T-helper 1 cell treated with Interleukin-12 subunit alpha and Interleukin-12 subunit beta and Interleukin-4 antibody, amounts not matched to agents 30 μg/mL and 1 μg/mL, for 36 hours (primary cell): ENCODE results near the gene MAST4.

Experiments used
- H3K27ac Mint-ChIP-seq: one replicate; pipeline ENCODE4 v1.8.0; 2021; ENCODE audit warnings: mild to moderate bottlenecking, mixed read lengths
- H3K27me3 Mint-ChIP-seq: one replicate; pipeline ENCODE4 v1.8.0; 2021; ENCODE audit warnings: low read depth, mixed read lengths
- H3K36me3 Mint-ChIP-seq: one replicate; pipeline ENCODE4 v1.8.0; 2021; ENCODE audit warnings: low read depth, mixed read lengths
- H3K4me1 Mint-ChIP-seq: one replicate; pipeline ENCODE4 v1.8.0; 2021; ENCODE audit warnings: low read depth, mixed read lengths
- H3K4me3 Mint-ChIP-seq: one replicate; pipeline ENCODE4 v1.8.0; 2021; ENCODE audit warnings: mild to moderate bottlenecking, moderate library complexity, mixed read lengths
- H3K9me3 Mint-ChIP-seq: one replicate; pipeline ENCODE4 v1.8.0; 2021; ENCODE audit warnings: mixed read lengths

Gene MAST4

DNA sequence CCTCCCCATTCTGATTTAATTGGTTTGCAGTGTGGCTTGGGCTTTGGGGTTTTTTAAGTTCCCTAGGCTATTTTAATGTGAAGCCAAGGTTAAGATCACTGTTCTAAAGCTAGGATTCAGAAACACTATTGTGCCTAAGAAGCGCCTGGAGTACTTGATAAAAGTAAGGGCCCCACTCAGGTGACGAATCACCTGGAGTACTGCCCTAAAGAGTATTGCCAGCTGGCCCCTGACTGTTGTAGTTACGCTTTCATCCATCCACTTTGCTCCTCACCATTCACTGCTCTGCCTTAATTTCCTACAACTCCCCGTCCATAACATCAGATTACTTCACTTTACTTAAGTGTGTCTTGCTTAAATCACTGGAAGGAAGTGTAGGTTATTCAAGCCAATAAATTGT lies 481.1 kb downstream of the MAST4 start:
- Mint-ChIP-seq H3K4me1 (peaks cover 15% of the 10 kb centered on the region), H3K27ac (no peak overlapping the region), H3K27me3 (no peaks in the 10 kb centered on the region), H3K9me3 (no peaks in the 10 kb centered on the region), H3K36me3 (peaks cover 4% of the 10 kb centered on the region), H3K4me3 (no peak overlapping the region)

DNA sequence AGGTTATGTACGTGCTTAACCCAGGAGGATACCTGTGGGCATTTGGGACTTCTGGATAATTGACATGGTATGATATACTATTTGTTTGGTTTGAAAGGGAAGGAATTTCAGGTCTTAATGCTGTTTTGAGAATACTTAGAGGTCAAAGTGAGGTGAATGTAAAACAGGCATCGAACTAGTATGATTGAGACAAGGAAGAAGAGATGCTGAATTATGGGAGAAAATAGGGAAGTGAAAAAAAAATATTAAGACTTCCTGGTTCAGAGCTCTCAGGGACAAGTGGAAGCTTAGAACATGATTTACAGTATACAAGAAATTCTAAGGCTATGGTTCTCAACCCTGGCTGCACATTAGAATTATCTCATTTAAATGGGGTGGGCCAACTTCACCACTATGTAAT lies 485.1 kb downstream of the MAST4 start:
- Mint-ChIP-seq H3K4me1 (peaks cover 10% of the 10 kb centered on the region), H3K36me3 (peaks cover 4% of the 10 kb centered on the region), H3K27me3 (no peaks in the 10 kb centered on the region), H3K9me3 (no peaks in the 10 kb centered on the region), H3K4me3 (no peak overlapping the region), H3K27ac (no peak overlapping the region)

DNA sequence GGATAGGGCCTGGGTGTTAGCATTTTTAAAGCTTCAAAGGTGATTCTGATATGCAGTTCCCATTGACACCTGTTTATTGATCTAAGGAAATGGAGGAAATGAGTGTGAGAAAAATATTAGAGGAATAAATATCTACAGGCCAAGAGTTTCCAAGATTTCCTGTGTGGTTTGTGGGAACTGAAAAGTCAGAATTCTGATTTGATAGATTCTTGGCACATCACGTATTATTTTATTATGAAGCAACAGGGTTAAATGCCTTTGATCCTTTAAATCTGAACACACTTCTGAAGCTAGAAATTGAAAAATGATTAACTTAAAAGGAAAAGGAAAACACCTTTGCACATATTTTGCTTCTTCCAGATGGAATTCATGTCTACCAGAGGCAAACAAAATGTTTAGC lies 486.7 kb downstream of the MAST4 start:
- Mint-ChIP-seq H3K9me3 (no peaks in the 10 kb centered on the region), H3K4me3 (no peak overlapping the region), H3K27me3 (no peaks in the 10 kb centered on the region), H3K36me3 (peaks cover 4% of the 10 kb centered on the region), H3K27ac (no peak overlapping the region), H3K4me1 (peaks cover 6% of the 10 kb centered on the region)

DNA sequence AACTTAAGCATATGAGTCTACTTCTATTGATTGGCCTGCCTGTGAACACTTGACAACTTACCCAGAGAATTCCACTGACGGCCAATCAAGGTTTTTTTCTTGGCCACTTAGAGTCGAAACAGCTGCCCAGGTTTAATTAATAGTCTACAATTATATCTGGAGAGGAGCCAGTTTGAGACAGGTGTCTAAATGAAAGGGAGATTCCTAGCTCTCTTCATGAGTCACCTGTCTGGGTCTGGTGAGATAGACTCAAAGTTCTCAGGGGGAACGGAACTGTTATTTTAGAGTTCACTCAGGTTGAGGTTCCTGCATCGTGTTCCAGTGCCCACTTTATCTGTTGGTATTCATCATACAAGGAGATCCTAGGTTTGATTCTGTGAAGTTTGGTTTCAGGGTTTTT lies 489.4 kb downstream of the MAST4 start:
- Mint-ChIP-seq H3K9me3 (no peaks in the 10 kb centered on the region), H3K27ac (no peak overlapping the region), H3K4me1 (peaks cover 6% of the 10 kb centered on the region), H3K4me3 (no peak overlapping the region), H3K36me3 (peaks cover 6% of the 10 kb centered on the region), H3K27me3 (no peaks in the 10 kb centered on the region)

DNA sequence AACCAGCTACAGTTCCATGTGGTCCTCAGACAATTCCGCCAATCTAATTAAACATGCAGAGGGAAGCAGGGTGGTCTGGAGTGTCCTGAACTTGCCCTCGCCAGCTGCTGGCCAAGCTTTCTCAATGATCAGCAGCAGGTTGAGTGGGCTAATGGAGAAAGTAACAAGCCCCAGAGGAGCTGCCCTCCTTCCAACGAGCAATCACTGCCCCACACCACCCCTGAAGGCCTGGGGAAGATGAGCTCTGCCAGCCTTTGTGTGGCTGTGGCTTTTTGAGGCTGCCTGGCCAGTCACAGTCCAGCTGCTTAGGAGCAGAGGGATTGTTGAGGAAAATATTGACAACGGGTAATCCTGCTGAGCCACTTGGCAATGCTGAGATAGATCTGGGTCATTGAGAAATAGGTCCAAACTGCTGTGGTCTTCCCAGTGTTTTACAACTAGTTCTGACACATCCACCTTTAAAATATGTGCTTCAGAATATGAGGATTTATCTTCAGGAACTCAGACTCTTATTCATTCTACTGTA lies 493.1 kb downstream of the MAST4 start:
- Mint-ChIP-seq H3K27ac (no peak overlapping the region), H3K4me3 (no peak overlapping the region), H3K36me3 (peaks cover 14% of the 10 kb centered on the region), H3K4me1 (no peaks in the 10 kb centered on the region), H3K27me3 (no peaks in the 10 kb centered on the region), H3K9me3 (no peaks in the 10 kb centered on the region)

DNA sequence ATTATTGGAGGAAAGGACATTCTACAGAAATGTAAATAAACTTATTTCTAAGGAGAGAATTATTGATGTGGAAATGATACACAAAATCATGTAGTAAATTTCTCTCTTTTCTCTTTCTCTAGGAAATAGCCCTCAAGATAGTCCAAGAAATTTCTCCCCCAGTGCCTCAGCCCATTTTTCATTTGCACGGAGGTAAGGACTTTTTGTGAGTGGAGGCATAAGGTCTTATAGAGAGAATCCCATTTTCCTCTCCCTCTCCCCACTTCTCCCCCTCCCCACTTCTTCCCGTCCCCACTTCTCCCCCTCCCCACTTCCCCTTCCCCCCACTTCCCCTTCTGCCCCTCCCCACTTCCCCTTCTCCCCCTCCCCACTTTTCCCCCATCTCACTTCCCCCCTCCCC lies 493.8 kb downstream of the MAST4 start:
- H3K4me1 Mint-ChIP-seq, result peaks cover 2% of the 10 kb centered on the region
- peaks cover 20% of the 10 kb centered on the region for H3K36me3 Mint-ChIP-seq
- H3K9me3 Mint-ChIP-seq, result no peaks in the 10 kb centered on the region
- H3K4me3 Mint-ChIP-seq, result no peak overlapping the region
- no peak overlapping the region for H3K27ac Mint-ChIP-seq
- H3K27me3 Mint-ChIP-seq, result no peaks in the 10 kb centered on the region

DNA sequence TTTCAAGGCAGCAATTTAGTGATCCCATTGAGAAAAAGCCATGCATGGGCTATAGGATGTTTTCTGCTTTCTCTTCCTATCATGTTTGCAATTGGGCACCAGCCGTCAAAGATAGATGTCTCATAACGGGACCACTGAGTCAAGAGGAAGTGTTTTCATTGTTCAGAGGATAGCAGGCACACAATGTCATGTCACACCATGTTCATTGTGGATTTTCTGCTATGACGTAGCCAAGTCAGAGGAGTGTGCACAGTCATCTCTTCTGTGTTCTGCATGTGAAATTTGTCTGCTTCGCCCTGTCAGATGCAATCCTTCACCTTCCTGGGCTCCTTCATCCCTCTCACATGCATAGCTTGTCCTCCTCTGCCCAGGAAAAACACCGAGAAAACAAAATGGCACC lies 494.4 kb downstream of the MAST4 start:
- no peaks in the 10 kb centered on the region for H3K27me3 Mint-ChIP-seq
- peaks cover 22% of the 10 kb centered on the region for H3K36me3 Mint-ChIP-seq
- no peak overlapping the region for H3K4me3 Mint-ChIP-seq
- peaks cover 8% of the 10 kb centered on the region for H3K4me1 Mint-ChIP-seq
- H3K9me3 Mint-ChIP-seq, result no peaks in the 10 kb centered on the region
- no peak overlapping the region for H3K27ac Mint-ChIP-seq

DNA sequence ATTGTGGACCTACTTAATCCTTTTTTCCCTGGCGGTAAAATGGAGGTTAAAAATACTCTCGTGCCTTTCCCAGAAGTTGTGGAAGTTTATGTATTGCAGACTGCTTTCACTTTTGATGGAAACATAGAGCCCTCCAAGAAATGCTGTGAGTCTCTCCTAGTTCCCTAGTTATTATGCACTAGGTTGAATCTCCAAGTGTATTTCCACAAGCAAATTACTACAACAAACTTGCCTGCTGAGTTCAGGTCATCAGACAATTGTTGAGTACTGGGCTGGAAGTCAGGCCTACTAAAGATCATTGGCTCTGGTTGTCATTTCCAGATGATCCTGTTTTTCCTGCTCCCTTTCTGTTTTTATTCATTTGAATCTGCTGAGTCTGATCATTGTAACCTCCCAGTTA lies 496.3 kb downstream of the MAST4 start:
- no peak overlapping the region for H3K4me3 Mint-ChIP-seq
- H3K27ac Mint-ChIP-seq, result no peak overlapping the region
- H3K27me3 Mint-ChIP-seq, result no peaks in the 10 kb centered on the region
- H3K4me1 Mint-ChIP-seq, result peaks cover 9% of the 10 kb centered on the region
- no peaks in the 10 kb centered on the region for H3K9me3 Mint-ChIP-seq
- peaks cover 24% of the 10 kb centered on the region for H3K36me3 Mint-ChIP-seq

DNA sequence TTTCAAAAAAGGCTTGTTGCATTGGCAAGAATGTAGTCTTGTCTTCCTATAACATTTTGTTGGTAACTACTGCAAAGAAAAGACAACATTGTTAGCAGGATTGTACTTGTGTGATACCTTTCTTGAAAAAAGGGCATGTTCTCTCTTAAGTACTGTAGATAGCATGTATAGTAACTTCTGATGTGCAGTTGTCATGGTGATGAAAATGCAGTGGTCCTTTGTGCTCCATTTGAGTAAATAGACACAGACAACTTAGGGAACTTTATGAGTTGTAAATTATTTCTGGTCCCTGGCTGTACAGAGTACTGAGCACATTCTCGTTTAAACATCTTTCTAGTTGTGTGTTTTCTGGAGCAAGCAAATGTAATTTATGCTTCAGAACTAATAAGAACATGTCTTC lies 497.1 kb downstream of the MAST4 start:
- Mint-ChIP-seq H3K36me3 (peaks cover 24% of the 10 kb centered on the region), H3K27me3 (no peaks in the 10 kb centered on the region), H3K4me3 (no peak overlapping the region), H3K9me3 (no peaks in the 10 kb centered on the region), H3K27ac (no peak overlapping the region), H3K4me1 (peaks cover 9% of the 10 kb centered on the region)

DNA sequence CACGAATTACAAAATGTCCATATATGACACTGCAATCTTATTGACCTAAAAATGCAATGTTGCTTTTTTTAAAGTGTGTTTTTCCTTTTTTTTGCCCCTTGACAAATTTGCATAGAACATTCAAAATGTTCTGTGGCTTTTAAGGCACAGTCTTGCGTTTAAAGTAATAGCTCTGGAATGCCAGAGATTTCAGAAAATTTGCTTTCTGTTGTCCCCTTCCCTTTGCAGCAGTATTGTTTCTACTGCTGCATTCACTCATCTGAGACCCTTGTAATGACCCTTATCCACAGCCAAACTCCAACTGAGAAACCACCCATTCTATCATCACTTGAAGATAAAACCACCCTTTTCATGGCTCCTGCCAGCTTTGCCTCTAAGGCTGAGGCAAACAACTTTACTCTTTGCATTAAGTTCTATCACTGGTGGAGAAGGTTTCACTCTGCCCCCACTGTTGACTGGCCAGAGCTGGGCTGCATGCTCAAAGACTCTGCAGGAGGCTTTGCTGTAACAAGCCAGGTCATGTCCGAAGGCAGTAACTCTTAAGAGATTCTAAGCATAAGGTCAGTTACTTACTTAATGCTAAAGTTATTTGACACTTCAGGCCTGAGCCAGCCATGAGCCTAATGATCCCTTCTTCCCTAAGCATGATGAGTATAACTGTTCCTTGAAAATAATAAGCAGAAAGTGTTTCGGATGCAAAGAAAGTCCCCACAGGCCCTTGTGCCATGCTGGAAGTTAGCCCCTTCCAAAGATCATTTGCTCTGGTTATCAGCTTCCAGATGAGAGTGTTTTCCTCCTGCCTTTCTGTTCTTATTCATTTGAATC lies 498.5 kb downstream of the MAST4 start:
- Mint-ChIP-seq H3K27ac (no peak overlapping the region), H3K27me3 (no peaks in the 10 kb centered on the region), H3K4me3 (no peak overlapping the region), H3K4me1 (peaks cover 10% of the 10 kb centered on the region), H3K9me3 (no peaks in the 10 kb centered on the region), H3K36me3 (peaks cover 25% of the 10 kb centered on the region)

DNA sequence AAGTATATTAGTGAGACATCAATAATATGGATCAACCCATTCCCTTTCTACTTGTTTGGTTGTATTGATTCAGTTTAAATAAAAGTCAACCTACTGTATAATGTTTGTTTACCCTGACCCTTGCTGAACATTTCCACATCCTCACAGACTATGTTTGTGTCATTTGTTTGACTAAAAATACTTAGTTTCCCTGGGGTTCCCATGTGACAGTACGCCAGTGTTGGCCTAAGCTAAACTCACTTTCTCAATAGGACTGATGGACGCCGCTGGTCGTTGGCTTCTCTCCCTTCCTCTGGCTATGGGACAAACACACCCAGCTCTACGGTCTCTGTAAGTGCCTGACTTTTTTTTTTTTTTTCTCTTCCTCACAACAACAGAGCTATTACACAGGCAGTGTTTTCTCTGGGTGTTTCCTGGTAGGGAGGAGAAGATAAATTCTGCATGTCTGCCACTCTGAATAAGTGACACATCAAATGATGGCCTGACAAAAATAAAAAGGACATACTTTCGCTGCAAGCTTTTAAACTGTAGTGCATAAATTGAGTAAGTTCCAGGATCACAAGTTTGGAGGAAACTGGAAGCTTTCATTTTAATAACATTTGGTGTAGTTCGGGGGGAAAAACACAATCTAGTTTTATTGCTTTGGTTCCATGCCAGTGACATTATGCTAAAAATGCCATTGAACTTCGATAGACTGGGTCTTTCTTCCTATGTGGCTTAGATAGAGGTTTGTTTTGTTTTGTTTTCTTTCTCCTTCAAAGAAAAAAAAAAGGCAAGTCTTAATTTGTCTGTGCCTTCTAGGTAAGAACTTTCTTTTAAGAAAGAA lies 499.4 kb downstream of the MAST4 start:
- H3K4me3 Mint-ChIP-seq, result no peak overlapping the region
- no peaks in the 10 kb centered on the region for H3K27me3 Mint-ChIP-seq
- H3K4me1 Mint-ChIP-seq, result peaks cover 14% of the 10 kb centered on the region
- H3K27ac Mint-ChIP-seq, result no peak overlapping the region
- peaks cover 30% of the 10 kb centered on the region for H3K36me3 Mint-ChIP-seq
- no peaks in the 10 kb centered on the region for H3K9me3 Mint-ChIP-seq

DNA sequence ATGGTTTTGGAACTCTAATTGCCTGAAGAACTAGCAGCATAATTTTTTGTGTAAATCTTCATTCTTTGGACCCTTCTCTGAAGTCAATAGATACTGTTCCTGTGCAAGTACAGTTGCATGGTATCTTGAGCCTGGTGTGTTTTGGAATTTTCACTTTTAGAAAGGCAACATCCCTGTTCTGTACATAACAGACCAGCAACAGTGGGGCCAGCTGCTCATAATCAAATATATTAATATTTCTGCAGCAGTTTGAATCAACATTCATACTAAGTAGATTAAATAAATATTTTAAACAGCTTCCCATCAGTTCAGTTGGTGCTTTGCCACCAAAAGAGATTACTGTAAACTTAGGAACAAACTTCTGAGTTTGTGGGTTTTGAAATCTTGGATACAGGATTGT lies 502.5 kb downstream of the MAST4 start:
- Mint-ChIP-seq H3K36me3 (peaks cover 33% of the 10 kb centered on the region), H3K27ac (no peak overlapping the region), H3K4me1 (peaks cover 14% of the 10 kb centered on the region), H3K27me3 (no peaks in the 10 kb centered on the region), H3K4me3 (no peak overlapping the region), H3K9me3 (no peaks in the 10 kb centered on the region)

DNA sequence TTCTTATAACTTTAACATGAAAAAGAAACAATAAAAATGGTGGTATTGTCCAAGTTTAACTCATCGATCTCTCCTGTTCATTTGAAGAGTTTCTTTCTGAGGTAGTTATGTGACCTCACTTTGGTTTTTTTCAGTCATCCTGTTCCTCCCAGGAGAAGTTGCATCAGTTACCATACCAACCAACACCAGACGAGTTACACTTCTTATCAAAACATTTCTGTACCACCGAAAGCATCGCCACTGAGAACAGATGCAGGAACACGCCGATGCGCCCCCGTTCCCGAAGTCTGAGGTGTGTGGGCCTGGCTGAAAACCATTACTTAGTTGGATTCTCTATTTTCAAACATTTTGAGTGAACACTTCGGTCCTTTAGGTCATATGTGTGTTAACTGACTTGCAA lies 504.1 kb downstream of the MAST4 start:
- Mint-ChIP-seq H3K27ac (no peak overlapping the region), H3K9me3 (no peaks in the 10 kb centered on the region), H3K36me3 (peaks cover 30% of the 10 kb centered on the region), H3K4me1 (peaks cover 9% of the 10 kb centered on the region), H3K4me3 (no peak overlapping the region), H3K27me3 (no peaks in the 10 kb centered on the region)

DNA sequence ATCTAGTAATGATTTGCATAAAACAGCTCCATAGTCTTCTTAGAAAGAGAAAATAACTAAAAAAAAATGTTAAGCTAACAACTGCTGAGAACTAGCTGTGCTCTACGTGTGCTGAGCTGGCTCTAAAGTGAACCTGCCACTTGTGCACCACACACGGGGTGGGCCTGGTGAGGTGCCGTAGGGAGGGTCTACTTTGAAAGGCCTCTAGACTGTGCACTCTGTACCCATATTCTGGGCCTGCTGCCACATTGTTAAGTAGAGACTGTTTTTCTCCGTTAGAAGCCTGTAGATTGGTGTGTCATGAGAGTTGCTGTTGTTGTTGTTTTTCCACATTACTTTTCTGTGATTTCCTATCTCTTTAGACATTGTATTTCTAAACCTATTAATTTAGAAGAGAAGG lies 506.5 kb downstream of the MAST4 start:
- Mint-ChIP-seq H3K4me3 (no peak overlapping the region), H3K36me3 (peaks cover 37% of the 10 kb centered on the region), H3K27ac (no peak overlapping the region), H3K4me1 (peaks cover 5% of the 10 kb centered on the region), H3K9me3 (no peaks in the 10 kb centered on the region), H3K27me3 (no peaks in the 10 kb centered on the region)

DNA sequence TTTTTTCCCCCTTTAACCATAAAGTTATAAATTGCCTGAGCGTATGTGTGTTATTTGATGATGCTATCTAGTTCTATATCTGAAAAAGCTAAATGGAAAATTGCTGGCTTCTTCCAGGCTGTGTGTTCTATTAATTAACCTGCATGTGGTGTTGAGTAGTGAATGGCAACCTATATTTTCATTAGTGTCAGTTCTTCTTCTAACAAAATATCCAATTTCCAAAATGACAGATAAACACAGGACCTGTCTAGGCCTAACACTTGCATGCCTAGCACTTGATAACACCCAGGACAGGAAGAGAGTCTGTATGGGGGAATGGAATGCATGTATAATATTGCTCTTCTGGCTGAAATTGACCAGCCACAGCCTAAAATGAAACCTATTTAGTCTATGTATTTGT lies 508.7 kb downstream of the MAST4 start:
- H3K27me3 Mint-ChIP-seq, result no peaks in the 10 kb centered on the region
- no peaks in the 10 kb centered on the region for H3K9me3 Mint-ChIP-seq
- H3K27ac Mint-ChIP-seq, result no peak overlapping the region
- no peak overlapping the region for H3K4me3 Mint-ChIP-seq
- peaks cover 3% of the 10 kb centered on the region for H3K4me1 Mint-ChIP-seq
- peaks cover 35% of the 10 kb centered on the region for H3K36me3 Mint-ChIP-seq
